NCI-H1694 treated with DMSO at 0.1 percent for 48 hours (cell line): Measurements from ENCODE around the gene MCM5.
A peak's percentile ranks its signal among the peaks of the same experiment; 100 is the strongest.
"Not testable (repeated sequence)": the region's sequence is repeated elsewhere in the genome, so short reads cannot be mapped to it uniquely, and the experiment has no call there.

Source experiments
- DNase-seq: peaks from one replicate; lab custom pipeline; 2025; lab: John Stamatoyannopoulos, UW

The MCM5 gene

GRCh38 chr22:35379146-35379993, 20.6 kb upstream of the MCM5 start:
- DNase-seq: no peak

- DNase-seq: no peak
Observed at GRCh38 chr22:35380013-35380412, 19.9 kb upstream of the MCM5 start.

- peak; percentile 4 for DNase-seq
Observed at GRCh38 chr22:35380537-35381423, 19.2 kb upstream of the MCM5 start, which contains the start of gene HMOX1. Gene HMOX1 (plus strand): TSS chr22:35381096. CDS start chr22:35381174, 78 bp downstream.

GRCh38 chr22:35381424-35382009, 18.4 kb upstream of the MCM5 start:
- DNase-seq: no peak

GRCh38 chr22:35383679-35384071, 16.3 kb upstream of the MCM5 start:
- no peak for DNase-seq

DNA sequence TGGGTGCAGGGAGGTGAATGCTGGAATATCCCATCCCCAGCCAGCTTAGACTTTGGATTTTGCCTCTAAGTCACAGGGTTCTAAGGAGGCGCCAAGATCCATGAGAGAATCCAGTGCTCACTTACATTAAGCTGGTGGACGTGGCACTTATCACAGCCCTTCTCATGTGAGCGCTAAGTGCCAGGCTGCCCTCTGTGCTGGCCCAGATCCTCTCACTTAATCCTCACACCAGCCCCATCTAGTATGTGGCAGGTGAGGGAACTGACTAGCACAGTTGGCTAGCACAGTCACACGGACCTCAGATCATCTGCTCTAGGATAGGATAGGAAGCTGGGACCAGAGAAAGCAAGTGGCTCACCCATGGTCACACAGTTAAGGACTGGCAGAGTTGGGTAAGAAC, 15.4 kb upstream of the MCM5 start:
- no peak for DNase-seq

GRCh38 chr22:35384975-35385588, 14.9 kb upstream of the MCM5 start:
- DNase-seq: no peak

- DNase-seq: no peak
Observed at GRCh38 chr22:35386670-35387288, 13.2 kb upstream of the MCM5 start.

GRCh38 chr22:35390933-35391332, 9.0 kb upstream of the MCM5 start:
- DNase-seq: no peak

GRCh38 chr22:35392357-35392756, 7.6 kb upstream of the MCM5 start:
- no peak for DNase-seq

- DNase-seq: no peak
Observed at GRCh38 chr22:35393116-35394010, 6.6 kb upstream of the MCM5 start.

GRCh38 chr22:35394011-35394312, 6.0 kb upstream of the MCM5 start:
- no peak for DNase-seq

DNA sequence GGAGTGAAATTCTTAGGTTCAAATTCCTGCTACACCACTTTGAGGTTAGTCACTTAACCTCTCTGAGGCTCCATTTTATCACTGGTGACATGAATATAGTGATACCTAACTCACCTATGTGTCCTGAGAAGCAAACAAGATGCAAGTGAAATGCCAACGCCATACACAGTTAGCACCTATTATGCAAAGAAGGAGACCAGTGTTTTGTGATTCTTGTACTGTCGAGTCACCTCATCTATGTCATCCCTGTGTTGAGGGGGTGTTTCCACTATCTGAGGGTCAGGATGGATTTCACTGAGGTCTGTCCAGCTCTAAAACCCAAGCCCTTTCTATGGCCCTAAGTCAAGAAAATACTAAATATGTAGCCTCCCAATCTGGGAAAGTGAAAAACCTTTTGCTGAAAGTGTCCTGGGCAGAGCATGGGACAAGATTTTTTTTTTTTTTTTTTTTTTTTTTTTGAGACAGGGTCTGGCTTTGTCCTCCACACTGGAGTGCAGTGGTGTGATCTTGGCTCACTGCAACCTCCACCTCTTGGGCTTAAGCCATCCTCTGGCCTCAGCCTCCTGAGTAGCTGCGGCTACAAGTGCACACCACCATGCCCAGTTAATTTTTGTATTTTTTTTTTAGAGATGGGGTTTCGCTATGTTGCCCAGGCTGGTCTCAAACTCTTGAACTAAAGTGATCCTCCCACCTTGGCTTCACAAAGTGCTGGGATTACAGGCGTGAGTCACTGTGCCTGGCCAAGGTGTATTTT, 5.0 kb upstream of the MCM5 start:
- DNase-seq: no peak

GRCh38 chr22:35396622-35397021, 3.3 kb upstream of the MCM5 start:
- not testable (repeated sequence) for DNase-seq

DNA sequence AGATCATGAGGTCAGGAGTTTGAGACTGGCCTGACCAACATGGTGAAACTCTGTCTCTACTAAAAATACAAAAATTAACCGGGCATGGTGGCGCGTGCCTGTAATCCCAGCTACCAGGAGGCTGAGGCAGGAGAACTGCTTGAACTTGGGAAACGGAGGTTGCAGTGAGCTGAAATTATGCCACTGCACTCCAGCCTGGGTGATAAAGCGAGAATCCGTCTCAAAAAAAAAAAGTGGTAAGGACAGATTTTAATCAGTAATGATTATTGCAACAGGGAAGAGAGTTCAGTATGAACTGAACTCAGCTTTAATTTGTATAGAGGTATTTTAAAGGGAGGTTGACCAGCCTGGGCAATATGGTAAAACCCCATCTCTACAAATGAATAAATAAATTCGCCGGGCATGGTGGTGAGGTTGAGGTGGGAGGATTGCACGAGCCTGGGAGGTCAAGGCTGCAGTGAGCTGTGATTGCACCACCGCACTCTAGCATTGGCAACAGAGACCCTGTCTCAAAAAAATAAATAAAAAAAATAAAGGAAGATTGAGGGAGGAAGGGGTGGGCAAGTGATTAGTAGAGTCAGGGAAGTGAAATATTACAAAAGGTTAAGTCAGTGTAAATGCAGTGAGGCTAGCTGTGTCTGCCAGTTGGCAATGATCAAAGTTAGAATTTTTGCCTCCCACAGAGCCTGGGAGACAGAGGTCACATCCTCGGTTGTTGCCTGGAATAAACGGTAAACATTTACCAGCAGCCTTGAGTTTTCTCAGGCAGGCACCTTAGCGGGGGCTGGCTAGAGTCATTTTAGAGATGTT, 2.6 kb upstream of the MCM5 start:
- DNase-seq: no peak

GRCh38 chr22:35398591-35398973, 1.4 kb upstream of the MCM5 start:
- DNase-seq: no peak

- DNase-seq: no peak
Observed at GRCh38 chr22:35399114-35399677, 744 bp upstream of the MCM5 start.

DNA sequence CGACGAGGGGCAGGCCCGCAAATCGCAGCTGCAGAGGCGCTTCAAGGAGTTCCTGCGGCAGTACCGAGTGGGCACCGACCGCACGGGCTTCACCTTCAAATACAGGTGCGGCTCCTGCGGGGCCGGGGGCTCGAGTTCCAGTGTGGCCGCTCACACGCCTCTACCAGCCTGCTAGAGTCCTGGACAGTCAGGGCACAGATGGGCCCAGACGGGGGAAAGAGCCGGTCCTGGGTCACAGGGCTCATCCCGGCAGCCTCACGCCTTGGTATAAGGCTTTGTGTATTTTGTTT, 506 bp downstream of the MCM5 start:
- no peak for DNase-seq

DNA sequence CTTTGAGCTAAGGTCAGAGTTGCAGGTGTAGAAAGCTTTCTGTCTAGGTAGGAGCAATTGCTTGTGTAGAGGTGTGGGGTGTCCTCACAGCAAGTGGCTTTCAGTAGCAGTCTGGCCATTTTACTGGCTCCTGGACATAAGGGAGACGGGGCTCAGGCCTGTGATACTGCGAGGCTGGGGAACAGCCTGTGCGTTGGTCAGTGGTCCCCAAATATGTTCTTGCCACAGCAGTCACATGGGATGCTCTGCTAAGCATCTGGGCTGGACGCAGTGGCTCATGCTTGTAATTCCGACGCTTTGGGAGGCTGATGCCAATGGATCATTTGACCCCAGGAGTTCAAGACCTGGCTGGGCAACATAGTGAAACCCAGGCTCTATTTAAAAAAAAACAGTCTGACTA, 1.9 kb downstream of the MCM5 start:
- DNase-seq: no peak
